ENCODE measurements around the gene TMEFF1.

Gene TMEFF1

DNA sequence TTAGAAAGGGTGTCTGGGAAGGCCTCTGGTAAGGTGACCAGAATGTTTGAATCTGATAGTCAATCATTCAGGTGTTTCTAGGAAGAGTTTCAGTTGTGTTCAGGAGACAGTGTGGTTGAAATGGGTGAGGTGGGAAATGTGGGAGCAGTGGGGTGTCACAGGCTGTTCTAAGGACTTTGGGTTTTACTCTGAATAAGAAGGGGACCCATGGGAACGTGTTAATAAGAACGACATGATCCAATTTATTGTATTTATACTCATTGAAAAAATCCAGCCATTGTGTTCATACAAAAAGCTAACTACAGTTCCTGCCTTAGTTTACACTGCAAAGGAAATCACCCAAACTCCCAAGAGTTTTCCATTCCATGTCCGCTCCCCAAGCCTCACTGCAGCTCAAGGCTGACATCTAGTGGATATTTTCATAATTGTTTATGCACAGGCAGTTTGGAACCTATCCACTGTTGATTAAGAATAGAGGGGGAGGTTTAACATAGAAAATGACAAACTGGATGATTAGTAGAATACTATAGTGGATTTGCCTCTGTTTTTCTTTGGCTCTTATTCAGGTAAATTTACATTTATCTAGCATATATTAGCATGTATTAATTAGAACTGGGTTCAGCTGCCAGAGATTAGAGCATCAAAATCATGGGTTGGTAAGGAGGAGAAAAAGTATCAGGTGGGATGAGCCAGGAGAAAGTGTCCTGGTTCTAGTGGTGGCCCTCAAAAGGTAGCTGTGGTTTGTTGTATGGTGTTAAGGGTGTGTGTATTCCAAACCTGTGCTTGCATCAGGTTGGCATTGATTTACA lies 122.6 kb downstream of the TMEFF1 start:
- no peak for DNase-seq (ENCODE audit: low read depth, low spot score)
- ChIA-PET POLR2A (no interaction called here), CTCF (interaction anchor here (0.6 to 8.5 kb wide), 35 partner anchors 9 to 1434 kb away, joined by 3 to 143 read pairs (median 4); partner anchors contain the start of genes CAVIN4, MSANTD3 and TEX10)
- TF ChIP-seq, protein P1, sequence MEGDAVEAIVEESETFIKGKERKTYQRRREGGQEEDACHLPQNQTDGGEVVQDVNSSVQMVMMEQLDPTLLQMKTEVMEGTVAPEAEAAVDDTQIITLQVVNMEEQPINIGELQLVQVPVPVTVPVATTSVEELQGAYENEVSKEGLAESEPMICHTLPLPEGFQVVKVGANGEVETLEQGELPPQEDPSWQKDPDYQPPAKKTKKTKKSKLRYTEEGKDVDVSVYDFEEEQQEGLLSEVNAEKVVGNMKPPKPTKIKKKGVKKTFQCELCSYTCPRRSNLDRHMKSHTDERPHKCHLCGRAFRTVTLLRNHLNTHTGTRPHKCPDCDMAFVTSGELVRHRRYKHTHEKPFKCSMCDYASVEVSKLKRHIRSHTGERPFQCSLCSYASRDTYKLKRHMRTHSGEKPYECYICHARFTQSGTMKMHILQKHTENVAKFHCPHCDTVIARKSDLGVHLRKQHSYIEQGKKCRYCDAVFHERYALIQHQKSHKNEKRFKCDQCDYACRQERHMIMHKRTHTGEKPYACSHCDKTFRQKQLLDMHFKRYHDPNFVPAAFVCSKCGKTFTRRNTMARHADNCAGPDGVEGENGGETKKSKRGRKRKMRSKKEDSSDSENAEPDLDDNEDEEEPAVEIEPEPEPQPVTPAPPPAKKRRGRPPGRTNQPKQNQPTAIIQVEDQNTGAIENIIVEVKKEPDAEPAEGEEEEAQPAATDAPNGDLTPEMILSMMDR (IDR thresholded peaks at IDR 0.05; ENCODE audit: insufficient read depth, low read length, missing control alignments): peak; percentile 62
- H3K4me3 ChIP-seq (ENCODE audit: low read depth, low read length): no peak overlapping the region

DNA sequence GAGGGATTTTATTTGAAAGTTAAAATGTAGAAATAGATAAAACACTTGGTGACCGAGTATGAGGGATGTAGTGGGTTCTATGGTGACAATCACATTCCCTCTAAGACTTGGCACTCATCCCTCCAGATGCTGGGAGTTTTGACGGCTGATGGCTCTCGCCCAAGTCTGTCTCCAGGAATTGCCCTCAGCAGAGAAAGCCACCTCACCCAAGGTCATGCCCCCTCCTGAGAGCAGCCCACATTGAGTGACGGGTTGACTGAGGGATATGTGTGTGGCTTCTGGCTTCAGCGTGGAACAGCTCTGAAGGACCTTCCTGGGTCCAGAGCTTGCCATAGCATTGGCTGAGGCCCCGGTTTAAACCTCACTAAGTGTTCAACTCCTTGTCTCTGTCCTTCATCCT lies 124.3 kb downstream of the TMEFF1 start:
- no peak overlapping the region for H3K4me3 ChIP-seq (ENCODE audit: low read depth, low read length)
- TF ChIP-seq, protein P1 (IDR thresholded peaks at IDR 0.05; ENCODE audit: insufficient read depth, low read length, missing control alignments): no peak
- ChIA-PET POLR2A (no interaction called here), CTCF (interaction anchor here (0.9 to 8.5 kb wide), 14 partner anchors 10 to 1412 kb away, joined by 3 to 143 read pairs (median 7); no protein-coding TSS in a partner anchor)
- DNase-seq (ENCODE audit: low read depth, low spot score): no peak

DNA sequence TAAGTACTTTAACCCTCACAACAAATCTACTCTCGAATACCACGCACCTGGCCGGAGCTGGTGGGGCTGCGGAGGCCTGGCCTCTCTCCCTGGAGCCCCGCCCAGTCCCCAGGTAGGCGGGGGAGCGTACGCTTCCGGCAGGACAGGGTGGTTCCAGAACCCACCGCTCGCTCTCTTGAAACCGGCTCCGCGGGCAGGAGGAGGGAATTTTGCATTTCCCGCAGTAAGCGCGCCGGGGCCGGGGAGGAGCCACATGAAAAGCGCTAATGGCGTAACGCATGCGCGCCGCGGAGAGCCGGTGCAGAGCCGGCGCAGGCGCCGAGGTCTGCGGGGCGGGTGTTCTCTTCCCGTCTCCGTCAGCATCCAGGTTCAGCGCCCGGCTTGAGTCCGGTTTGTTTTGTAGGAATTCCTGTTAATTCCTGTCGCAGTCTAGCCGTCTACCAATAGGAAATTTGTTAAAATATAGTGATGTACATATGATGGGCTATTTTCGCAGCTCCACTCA lies 125.7 kb downstream of the TMEFF1 start:
- CTCF ChIA-PET: interaction anchor here (1.0 to 8.5 kb wide), 5 partner anchors 12 to 1414 kb away, joined by 4 to 215 read pairs (median 7); no protein-coding TSS in a partner anchor
- POLR2A ChIA-PET: no interaction called here
- peak overlapping the region; percentile 64 for H3K4me3 ChIP-seq (ENCODE audit: low read depth, low read length)
- TF ChIP-seq, protein P1 (IDR thresholded peaks at IDR 0.05; ENCODE audit: insufficient read depth, low read length, missing control alignments): no peak
- DNase-seq (ENCODE audit: low read depth, low spot score): no peak

DNA sequence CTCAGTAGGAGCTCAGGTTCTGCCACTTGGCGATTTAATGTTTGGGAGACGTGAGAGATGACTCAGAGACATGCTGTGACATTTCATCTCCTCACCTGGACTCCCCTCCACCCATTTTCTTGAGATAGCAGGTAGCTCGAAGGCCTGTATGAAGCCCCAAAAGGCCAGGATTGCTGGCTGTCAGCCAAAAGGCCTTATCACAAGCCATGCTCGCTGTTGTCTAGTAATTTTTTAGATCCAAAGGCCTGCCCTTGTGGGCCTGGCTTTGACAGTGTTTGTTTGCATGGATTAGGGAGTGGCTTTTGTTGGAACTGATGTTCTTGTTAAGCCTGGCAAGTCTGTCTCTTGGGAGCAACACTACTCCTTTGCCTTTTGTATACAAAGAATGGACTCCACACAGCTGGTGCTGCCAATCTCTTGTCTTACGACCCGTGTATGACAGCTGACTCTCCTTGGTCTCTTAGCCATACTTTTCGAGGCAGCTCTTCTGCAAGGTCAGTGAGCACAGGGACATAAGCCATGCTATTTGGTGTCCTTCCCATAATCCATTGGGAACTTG lies 127.7 kb downstream of the TMEFF1 start:
- TF ChIP-seq, protein P1 (IDR thresholded peaks at IDR 0.05; ENCODE audit: insufficient read depth, low read length, missing control alignments): no peak
- ChIA-PET POLR2A (no interaction called here), CTCF (interaction anchor here (0.7 to 8.5 kb wide), 35 partner anchors 10 to 1491 kb away, joined by 3 to 215 read pairs (median 4); partner anchors contain the start of genes CAVIN4 and TEX10)
- DNase-seq (ENCODE audit: low read depth, low spot score): no peak
- H3K4me3 ChIP-seq (ENCODE audit: low read depth, low read length): no peak overlapping the region

DNA sequence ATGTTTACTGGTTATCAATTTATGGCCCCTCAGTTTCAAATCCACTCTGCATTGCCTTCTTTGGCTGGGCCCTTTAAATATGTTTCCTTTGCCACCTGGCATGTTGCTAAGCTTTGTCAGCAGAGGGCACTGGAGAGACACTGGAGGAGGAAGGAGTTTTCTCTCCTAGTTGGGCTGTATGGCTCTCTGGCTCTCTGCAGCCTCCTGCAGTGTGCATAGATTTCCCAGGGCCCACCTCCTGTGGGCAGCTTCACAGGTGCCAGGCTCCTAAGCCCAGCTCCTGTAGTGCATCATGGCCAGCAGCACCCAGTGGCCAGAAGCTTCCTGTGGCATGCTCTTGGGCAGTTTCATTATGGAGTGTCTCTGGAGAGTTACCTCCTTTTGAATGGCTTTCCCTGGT lies 128.3 kb downstream of the TMEFF1 start:
- CTCF ChIA-PET: interaction anchor here (0.7 to 8.5 kb wide), 48 partner anchors 9 to 1492 kb away, joined by 3 to 215 read pairs (median 5); partner anchors contain the start of genes CAVIN4 and TEX10
- no peak for DNase-seq (ENCODE audit: low read depth, low spot score)
- POLR2A ChIA-PET: no interaction called here

More for the DNA sequence above, 128.3 kb downstream of the TMEFF1 start:
- TF ChIP-seq, protein P1 (IDR thresholded peaks at IDR 0.05; ENCODE audit: insufficient read depth, low read length, missing control alignments): peak; percentile 74
- no peak overlapping the region for H3K4me3 ChIP-seq (ENCODE audit: low read depth, low read length)

Data from AG04449 (cell line).